Endothelial cell of umbilical vein (primary cell): ENCODE measurements around the gene EFCAB5. TPM values are rescaled to one million over a fixed set of nuclear protein-coding genes. Genes with fewer than 3 reads are reported as not detected.

Experiments
- BruUV-seq: library from RNA; stranded (reverse); fragments of 400-500 nt; replicated peaks from 2 replicates; lab custom pipeline; 2021; lab: Mats Ljungman, UMichigan
- CTCF ChIA-PET: fragments of 300-600, 350-600 bp; sonication (Branson Sonifier 250); formaldehyde crosslinking; loops from one replicate; lab custom pipeline; 2021; ENCODE audit warnings: antibody characterized with exemption, inconsistent platforms; lab: Charles Lee
- POLR2A ChIA-PET: fragments of 300-600, 350-600 bp; sonication (Branson Sonifier 250); formaldehyde crosslinking; loops from one replicate; lab custom pipeline; 2021; ENCODE audit warnings: antibody characterized with exemption, inconsistent platforms; lab: Charles Lee
- DNase-seq: peaks from one replicate; pipeline ENCODE4 v3.0.0-alpha.2; 2011; ENCODE audit warnings: low read depth, low spot score
- FAIRE-seq: peaks from 2 replicates; lab custom pipeline; 2011; peaks lifted over from hg19 to GRCh38; lab: Jason Lieb, UNC
- H2AFZ ChIP-seq: 2 replicates; pipeline ENCODE4 v1.6.0; 2012; ENCODE audit warnings: low read depth, low read length, control low read depth, inconsistent platforms
- H3K27ac ChIP-seq: 2 replicates; pipeline ENCODE4 v1.5.1; 2011; ENCODE audit warnings: low read depth, mild to moderate bottlenecking, control low read depth, low read length, moderate library complexity; ENCODE audit not compliant: insufficient read depth
- H3K27me3 ChIP-seq, 2 experiments: 2 replicates each; pipeline versions ENCODE4 v1.6.0 to v1.6.1; 2011; ENCODE audit warnings: low read length in 2 of 2, mixed read lengths in 1 of 2; ENCODE audit not compliant: control insufficient read depth in 2 of 2, insufficient read depth in 2 of 2
- H3K36me3 ChIP-seq, 2 experiments: 2 replicates in 1 of 2; 3 replicates in 1 of 2; pipeline ENCODE4 v1.5.1; 2011; ENCODE audit warnings: low read length in 2 of 2, mild to moderate bottlenecking in 1 of 2, moderate library complexity in 1 of 2; ENCODE audit not compliant: control insufficient read depth in 2 of 2, insufficient read depth in 2 of 2; ENCODE audit errors: extremely low read depth in 1 of 2
- H3K4me1 ChIP-seq: 3 replicates; pipeline ENCODE4 v1.5.1; 2011; ENCODE audit warnings: mild to moderate bottlenecking, low read length; ENCODE audit not compliant: control insufficient read depth, insufficient read depth; ENCODE audit errors: extremely low read depth
- H3K4me2 ChIP-seq: 2 replicates; pipeline ENCODE4 v1.6.1; 2011; ENCODE audit warnings: low read length, control low read depth, mixed read lengths; ENCODE audit not compliant: insufficient read depth
- H3K4me3 ChIP-seq, 3 experiments: fragments of 200-600 bp in 1 of 3; sonication (generic), shearing (Covaris generic) in 1 of 3; replicated peaks in 1 of 3; 2 replicates each; pipeline ENCODE4 v1.5.1; 2011 to 2016; ENCODE audit warnings: control low read depth in 3 of 3, low read length in 3 of 3, mild to moderate bottlenecking in 2 of 3, inconsistent platforms in 1 of 3, low read depth in 1 of 3, moderate library complexity in 1 of 3; ENCODE audit not compliant: insufficient read depth in 1 of 3
- H3K79me2 ChIP-seq: 2 replicates; pipeline ENCODE4 v1.6.0; 2012; ENCODE audit warnings: low read length, inconsistent platforms; ENCODE audit not compliant: control insufficient read depth, insufficient read depth
- H3K9ac ChIP-seq: replicated peaks from 2 replicates; pipeline ENCODE3; 2011; ENCODE audit warnings: low read length, control low read depth; ENCODE audit not compliant: insufficient read depth; ENCODE audit errors: extremely low read depth
- H3K9me1 ChIP-seq: replicated peaks from 3 replicates; pipeline ENCODE4 v1.6.0; 2011; ENCODE audit warnings: mild to moderate bottlenecking, low read length; ENCODE audit not compliant: control insufficient read depth, insufficient read depth; ENCODE audit errors: extremely low read depth
- H3K9me3 ChIP-seq: replicated peaks from 2 replicates; pipeline ENCODE4 v1.5.1; 2012; ENCODE audit warnings: low read length, inconsistent platforms; ENCODE audit not compliant: control insufficient read depth, insufficient read depth
- H4K20me1 ChIP-seq: replicated peaks from 2 replicates; pipeline ENCODE3; 2011; ENCODE audit warnings: mild to moderate bottlenecking, low read length; ENCODE audit not compliant: control insufficient read depth, insufficient read depth; ENCODE audit errors: extremely low read depth
- CTCF ChIP-seq, 2 donors: IDR thresholded peaks; 1 replicate in 1 of 2; 2 replicates in 1 of 2; pipeline ENCODE4 v1.5.1; 2011; ENCODE audit warnings: low read length in 2 of 2, mild to moderate bottlenecking in 2 of 2, moderate library complexity in 2 of 2, control low read depth in 1 of 2, inconsistent platforms in 1 of 2, low read depth in 1 of 2; ENCODE audit not compliant: insufficient read depth in 1 of 2; ENCODE audit errors: extremely low read depth in 1 of 2
- EZH2 ChIP-seq: IDR thresholded peaks from 2 replicates; pipeline ENCODE4 v1.6.1; 2012; ENCODE audit warnings: borderline replicate concordance, low read depth, mild to moderate bottlenecking, moderate library complexity, low read length, inconsistent platforms; ENCODE audit not compliant: severe bottlenecking
- FOS ChIP-seq: IDR thresholded peaks from 2 replicates; pipeline ENCODE4 v1.6.1; 2011; ENCODE audit warnings: mild to moderate bottlenecking, low read length, moderate library complexity, borderline replicate concordance; ENCODE audit not compliant: insufficient read depth
- GATA2 ChIP-seq: IDR thresholded peaks from 2 replicates; pipeline ENCODE4 v1.7.0; 2011; ENCODE audit warnings: low read depth, mild to moderate bottlenecking, moderate library complexity, mixed read lengths, low read length; ENCODE audit not compliant: insufficient read length, insufficient read depth
- JUN ChIP-seq: IDR thresholded peaks from 2 replicates; pipeline ENCODE4 v1.6.1; 2011; ENCODE audit warnings: borderline replicate concordance, low read depth; ENCODE audit not compliant: insufficient read length, insufficient read depth
- MAX ChIP-seq: IDR thresholded peaks from 2 replicates; pipeline ENCODE4 v1.6.1; 2011; ENCODE audit not compliant: insufficient read depth, insufficient read length
- MYC ChIP-seq: IDR thresholded peaks from one replicate; pipeline ENCODE4 v1.6.1; 2011; ENCODE audit warnings: mild to moderate bottlenecking, low read depth, low read length
- POLR2A ChIP-seq: IDR thresholded peaks from 2 replicates; pipeline ENCODE4 v1.6.1; 2012; ENCODE audit warnings: low read depth, mild to moderate bottlenecking, control low read depth, low read length
- POLR2AphosphoS5 ChIP-seq: IDR thresholded peaks from 2 replicates; pipeline ENCODE4 v1.6.1; 2012; ENCODE audit warnings: low read depth, mild to moderate bottlenecking, control low read depth, low read length, moderate library complexity; ENCODE audit not compliant: insufficient read depth
- dilution Hi-C: fragments of 300-500 bp; cut with MboI; formaldehyde crosslinking; loops from one replicate; pipeline ENCODE4 v1.15.0; 2019; ENCODE audit warnings: low sequenced_read_pairs; ENCODE audit not compliant: extremely low pct_ligation_motif_present
- intact Hi-C: fragments of 100-400 bp; cut with micrococcal nuclease; formaldehyde crosslinking; loops from one replicate; pipeline ENCODE4 v1.10.0; 2022
- polyA plus RNA-seq, 4 experiments: library from polyadenylated mRNA; depleted of rRNA in 3 of 4; stranded (reverse) in 3 of 4; unstranded in 1 of 4; fragments of >200 nt; gene quantifications; 2 replicates each; pipeline versions ENCODE4 v1.2.1 to v1.2.3, GENCODE V29; 2011 to 2012; ENCODE audit warnings: missing spikeins in 1 of 4
- total RNA-seq: library from RNA; stranded (reverse); gene quantifications from 2 replicates; pipeline ENCODE4 v1.2.3, GENCODE V29; 2021

The EFCAB5 gene
- total and polyA plus RNA-seq, 2 donors (not counting 3 experiments of a cell fraction or from before 2014, with no cell fraction given) = 0.04 to 0.40 TPM

DNA sequence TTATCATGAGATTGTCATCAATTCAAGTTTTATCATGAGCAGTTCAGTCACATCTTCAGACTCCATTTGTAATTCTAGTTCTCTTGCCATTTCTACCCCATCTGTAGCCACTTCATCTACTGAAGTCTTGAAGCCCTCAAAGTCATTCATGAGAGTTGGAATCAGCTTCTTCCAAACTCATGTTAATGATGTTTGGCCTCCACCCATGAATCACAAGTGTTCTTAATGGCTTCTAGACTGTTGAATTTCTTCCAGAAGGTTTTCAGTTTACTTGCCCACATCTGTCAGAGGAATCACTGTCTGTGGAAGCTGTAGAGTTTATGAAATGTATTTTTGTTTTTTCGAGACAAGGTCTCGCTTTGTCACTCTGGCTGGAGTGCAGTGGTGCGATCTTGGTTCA lies 191.2 kb downstream of the EFCAB5 start:
- intact Hi-C loops (no loop called here), dilution Hi-C loops (no loop called here)
- Histone ChIP-seq H2AFZ (no peak overlapping the region), H3K9me3 (no peaks in the 10 kb centered on the region), H3K79me2 (peaks cover 55% of the 10 kb centered on the region), H3K9ac (no peak overlapping the region), H3K9me1 (no peaks in the 10 kb centered on the region), H4K20me1 (no peaks in the 10 kb centered on the region), H3K4me1 (no peaks in the 10 kb centered on the region), H3K27ac (no peak overlapping the region), H3K36me3 (peaks cover 3 to 13% of the 10 kb centered on the region in 2 experiments), H3K27me3 (no peaks in the 10 kb centered on the region), H3K4me3 (no peak overlapping the region), H3K4me2 (no peak overlapping the region)
- TF ChIP-seq FOS = no peak
- TF ChIP-seq EZH2 = no peak
- no peak for TF ChIP-seq JUN
- no peak for TF ChIP-seq POLR2AphosphoS5
- TF ChIP-seq POLR2A = no peak
- TF ChIP-seq MYC = no peak
- TF ChIP-seq CTCF (IDR thresholded peaks at IDR 0.05; ENCODE audit: extremely low read depth in 1 of 2, insufficient read depth in 1 of 2, low read depth in 1 of 2, low read length in 2 of 2) = no peak
- TF ChIP-seq MAX = no peak
- no peak for TF ChIP-seq GATA2
- no TSS peak for BruUV-seq
- FAIRE-seq (no peak), DNase-seq (no peak)
- CTCF ChIA-PET = interaction anchor here (0.6 to 3.1 kb wide), 5 partner anchors 8 to 276 kb away, joined by 3 to 12 read pairs (median 6); no protein-coding TSS in a partner anchor
- POLR2A ChIA-PET = interaction anchor here (0.6 kb wide), 1 partner anchor 173 kb away, joined by 4 read pairs; no protein-coding TSS in a partner anchor
